GM23338 (cell line): ENCODE measurements around the gene LEP. TPM values are rescaled to one million over a fixed set of nuclear protein-coding genes. Genes with fewer than 3 reads are reported as not detected.

Experiments used
- ATAC-seq: fragments of 200-7000 bp; cut with Tn5 transposase; 3 replicates; pipeline ENCODE4 v1.9.1; 2020
- DNase-seq: peaks from one replicate; pipeline ENCODE4 v3.0.0-alpha.2; 2015; ENCODE audit warnings: low spot score
- H2AFZ ChIP-seq: fragments of 200-600 bp; sonication (generic); 2 replicates; pipeline ENCODE4 v1.8.0; 2016; ENCODE audit warnings: antibody characterized with exemption, mild to moderate bottlenecking, moderate library complexity
- H3F3A ChIP-seq: fragments of 200-600 bp; sonication (generic); replicated peaks from 2 replicates; pipeline ENCODE4 v1.8.0; 2017; ENCODE audit warnings: antibody characterized with exemption, mixed run types, low read depth
- H3K27ac ChIP-seq: fragments of 200-600 bp; sonication (generic); 2 replicates; pipeline ENCODE4 v1.6.1; 2016; ENCODE audit warnings: low read depth
- H3K27me3 ChIP-seq: fragments of 200-600 bp; sonication (generic); 2 replicates; pipeline ENCODE4 v1.8.0; 2016; ENCODE audit warnings: mild to moderate bottlenecking, mixed run types, moderate library complexity; ENCODE audit not compliant: insufficient read depth
- H3K36me3 ChIP-seq: fragments of 200-600 bp; sonication (generic); 2 replicates; pipeline ENCODE4 v1.8.0; 2016; ENCODE audit warnings: mild to moderate bottlenecking; ENCODE audit not compliant: insufficient read depth
- H3K4me1 ChIP-seq: fragments of 200-600 bp; sonication (generic); 2 replicates; pipeline ENCODE4 v1.8.0; 2016; ENCODE audit warnings: mild to moderate bottlenecking, moderate library complexity; ENCODE audit not compliant: insufficient read depth
- H3K4me2 ChIP-seq: fragments of 200-600 bp; sonication (generic); 2 replicates; pipeline ENCODE4 v1.7.1; 2017; ENCODE audit warnings: mixed run types
- H3K4me3 ChIP-seq: fragments of 200-600 bp; sonication (generic); 2 replicates; pipeline ENCODE4 v1.6.1; 2016; ENCODE audit warnings: mixed run types
- H3K79me2 ChIP-seq: fragments of 200-600 bp; sonication (generic); replicated peaks from 2 replicates; pipeline ENCODE4 v1.8.0; 2017; ENCODE audit warnings: mild to moderate bottlenecking; ENCODE audit not compliant: insufficient read depth
- H3K9me2 ChIP-seq: fragments of 200-600 bp; sonication (generic); 2 replicates; pipeline ENCODE4 v1.8.0; 2017; ENCODE audit not compliant: insufficient read depth
- H4K20me1 ChIP-seq: fragments of 200-600 bp; sonication (generic); replicated peaks from 2 replicates; pipeline ENCODE4 v1.8.0; 2017; ENCODE audit warnings: mild to moderate bottlenecking; ENCODE audit not compliant: insufficient read depth
- H3K27ac Mint-ChIP-seq: 2 replicates; pipeline ENCODE4 v1.8.0; 2020; ENCODE audit warnings: inconsistent platforms, mild to moderate bottlenecking, moderate library complexity, mixed read lengths
- H3K27me3 Mint-ChIP-seq: 3 replicates; pipeline ENCODE4 v1.8.0; 2022; ENCODE audit warnings: low read depth, mild to moderate bottlenecking, moderate library complexity, mixed read lengths, inconsistent platforms; ENCODE audit not compliant: insufficient read depth, poor library complexity
- H3K36me3 Mint-ChIP-seq: 3 replicates; pipeline ENCODE4 v1.8.0; 2021; ENCODE audit warnings: low read depth, mild to moderate bottlenecking, inconsistent platforms, moderate library complexity, mixed read lengths
- H3K4me1 Mint-ChIP-seq: 3 replicates; pipeline ENCODE4 v1.8.0; 2020; ENCODE audit warnings: mild to moderate bottlenecking, inconsistent platforms, mixed read lengths
- H3K4me3 Mint-ChIP-seq: 3 replicates; pipeline ENCODE4 v1.8.0; 2021; ENCODE audit warnings: moderate library complexity, mild to moderate bottlenecking, inconsistent platforms, mixed read lengths
- H3K9me3 Mint-ChIP-seq: 3 replicates; pipeline ENCODE4 v1.8.0; 2020; ENCODE audit warnings: moderate library complexity, mild to moderate bottlenecking, inconsistent platforms, mixed read lengths
- CREB1 ChIP-seq: fragments of 250-450 bp; sonication (Bioruptor Pico); IDR thresholded peaks from 2 replicates; pipeline ENCODE4 v1.5.0; 2020; ENCODE audit warnings: low read depth, mild to moderate bottlenecking, moderate library complexity
- CTCF ChIP-seq, 2 experiments: fragments of 200-600 bp in 1 of 2; sonication (generic) in 1 of 2; conservative IDR thresholded peaks; 2 replicates each; pipeline versions ENCODE4 v1.5.1 to v1.6.1; 2016 to 2017; ENCODE audit warnings: antibody characterized with exemption in 2 of 2, low read depth in 2 of 2, mild to moderate bottlenecking in 2 of 2, moderate library complexity in 1 of 2
- EZH2 ChIP-seq: fragments of 200-600 bp; sonication (generic); IDR thresholded peaks from one replicate; pipeline ENCODE4 v1.8.0; 2017; ENCODE audit warnings: antibody characterized with exemption, mild to moderate bottlenecking, low read depth; ENCODE audit not compliant: unreplicated experiment
- EZH2phosphoT487 ChIP-seq: fragments of 200-600 bp; sonication (generic); IDR thresholded peaks from one replicate; pipeline ENCODE4 v1.8.1; 2018; ENCODE audit warnings: antibody characterized with exemption; ENCODE audit not compliant: unreplicated experiment
- JUNB ChIP-seq: IDR thresholded peaks from one replicate; pipeline ENCODE4 v1.6.1; 2016; ENCODE audit warnings: antibody characterized with exemption; ENCODE audit not compliant: unreplicated experiment
- NANOG ChIP-seq: IDR thresholded peaks from 2 replicates; pipeline ENCODE4 v1.6.1; 2016; ENCODE audit warnings: antibody characterized with exemption, borderline replicate concordance
- POLR2AphosphoS5 ChIP-seq: IDR thresholded peaks from 2 replicates; pipeline ENCODE4 v1.6.1; 2016; ENCODE audit warnings: antibody characterized with exemption, low read depth
- REST ChIP-seq: IDR thresholded peaks from one replicate; pipeline ENCODE4 v1.6.1; 2018; ENCODE audit warnings: antibody characterized with exemption; ENCODE audit not compliant: unreplicated experiment
- STAT1 ChIP-seq: IDR thresholded peaks from one replicate; pipeline ENCODE4 v1.6.1; 2016; ENCODE audit warnings: antibody characterized with exemption; ENCODE audit not compliant: unreplicated experiment
- ZNF114 ChIP-seq: fragments of 250-450 bp; sonication (Bioruptor Pico); IDR thresholded peaks from 2 replicates; pipeline ENCODE4 v1.5.0; 2020; ENCODE audit warnings: mild to moderate bottlenecking, moderate library complexity
- ZNF331 ChIP-seq: fragments of 250-450 bp; sonication (Bioruptor Pico); IDR thresholded peaks from 2 replicates; pipeline ENCODE4 v1.5.0; 2020; ENCODE audit warnings: low read depth, mild to moderate bottlenecking, moderate library complexity
- polyA plus RNA-seq: library from polyadenylated mRNA; unstranded; fragments of >200 nt; fragmentation: Nextera tagmentation; extraction: Ambion mirVana; gene quantifications from 2 replicates; pipeline ENCODE4 v1.2.1, GENCODE V29; 2016
- total RNA-seq: library from RNA; depleted of rRNA; stranded (reverse); fragments of >200 nt; shearing (Covaris generic); gene quantifications from 2 replicates; pipeline ENCODE4 v1.2.3, GENCODE V29; 2014
- TF ChIP-seq, protein P1 (sequence below): IDR thresholded peaks from 2 replicates; pipeline ENCODE4 v1.6.1; 2016; ENCODE audit warnings: antibody characterized with exemption

LEP gene
- total and polyA plus RNA-seq, 2 experiments from 2014 or later = not detected

DNA sequence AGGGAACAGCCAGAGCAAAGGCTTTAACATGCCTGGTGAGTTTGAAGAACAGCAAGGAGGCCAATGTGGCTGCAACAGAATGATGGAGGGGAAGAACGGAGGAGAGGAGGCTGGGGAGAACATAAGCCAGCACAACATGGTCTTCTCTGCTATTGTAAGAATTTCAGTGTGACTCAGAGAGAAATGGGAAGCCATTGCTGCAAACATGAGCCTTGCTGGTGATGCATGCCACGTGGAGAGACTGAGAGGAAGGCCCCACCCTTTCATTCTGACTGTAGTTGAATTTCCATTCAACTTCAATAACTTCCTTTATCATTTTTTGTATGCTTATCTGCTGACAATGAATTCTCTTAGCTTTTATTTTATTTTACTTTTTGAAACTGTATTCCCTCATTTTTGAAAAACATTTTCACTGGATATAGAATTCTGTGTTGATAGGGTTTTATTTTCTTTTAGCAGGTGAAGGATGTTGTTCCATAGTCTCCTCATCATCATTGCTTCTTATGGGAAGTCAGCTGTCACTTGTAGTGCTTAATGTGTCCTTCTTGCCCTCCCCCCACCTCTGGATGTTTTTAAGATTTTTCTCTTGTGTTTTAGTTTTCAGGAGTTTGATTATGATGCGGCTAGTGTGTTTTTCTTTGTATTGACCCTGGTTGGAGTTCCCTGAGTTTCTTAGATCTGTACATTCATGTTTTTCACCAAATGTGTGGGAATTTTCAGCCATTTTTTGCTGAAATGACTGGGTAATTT lies 46.4 kb upstream of the LEP start:
- TF ChIP-seq ZNF331 (CRISPR knock-in tag) (no peak), ZNF114 (CRISPR knock-in tag) (no peak), EZH2 (no peak), CREB1 (CRISPR knock-in tag) (peak; percentile 70)
- Mint-ChIP-seq H3K27me3 (peaks cover 5% of the 10 kb centered on the region), H3K36me3 (peaks cover 12% of the 10 kb centered on the region), H3K4me1 (peaks cover 19% of the 10 kb centered on the region), H3K9me3 (peaks cover 24% of the 10 kb centered on the region), H3K4me3 (no peak overlapping the region), H3K27ac (no peak overlapping the region)
- Histone ChIP-seq H3F3A (no peaks in the 10 kb centered on the region), H3K4me2 (no peak overlapping the region), H3K4me1 (peaks cover 18% of the 10 kb centered on the region), H3K27ac (no peak overlapping the region), H4K20me1 (no peaks in the 10 kb centered on the region), H3K4me3 (no peak overlapping the region), H3K36me3 (no peaks in the 10 kb centered on the region), H3K79me2 (no peaks in the 10 kb centered on the region), H3K27me3 (peaks cover 15% of the 10 kb centered on the region; the same call in 1 of the 2 replicates), H2AFZ (no peak overlapping the region), H3K9me2 (0 out of 2 replicates have a peak, but pooled peaks cover 7% of the 10 kb centered on the region)
- ATAC-seq = no peak
- DNase-seq = no peak

DNA sequence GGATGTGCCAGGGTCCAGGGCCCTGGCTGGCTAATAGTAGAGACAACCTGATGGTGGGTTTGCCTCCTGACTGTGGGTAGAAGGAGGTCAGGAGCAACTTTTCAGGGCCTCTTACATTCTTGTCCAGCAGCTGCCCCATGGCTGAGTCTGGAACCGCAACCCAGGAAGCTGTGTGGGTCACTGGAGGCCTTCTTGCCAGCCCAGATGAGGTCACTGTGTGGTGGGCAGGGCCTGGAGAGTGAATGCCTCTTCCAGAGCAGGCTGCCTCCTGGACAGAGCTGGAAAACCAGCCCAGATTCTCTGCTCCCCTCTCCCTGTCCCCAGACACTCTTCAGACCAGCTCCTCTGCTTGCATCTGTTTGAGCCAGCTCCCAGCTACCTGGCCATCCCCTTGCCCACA lies 43.5 kb upstream of the LEP start:
- Histone ChIP-seq H2AFZ (no peak overlapping the region), H3K27ac (no peak overlapping the region), H3F3A (0 out of 2 replicates have a peak, but pooled peaks cover 3% of the 10 kb centered on the region), H3K36me3 (no peaks in the 10 kb centered on the region), H3K27me3 (peaks cover 34% of the 10 kb centered on the region), H3K4me2 (no peak overlapping the region), H3K79me2 (no peaks in the 10 kb centered on the region), H3K4me1 (peaks cover 14% of the 10 kb centered on the region), H3K9me2 (0 out of 2 replicates have a peak, but pooled peaks cover 4% of the 10 kb centered on the region), H4K20me1 (no peaks in the 10 kb centered on the region), H3K4me3 (no peak overlapping the region)
- peaks cover 26% of the 10 kb centered on the region for H3K27me3 Mint-ChIP-seq
- no peak for DNase-seq
- H3K27ac Mint-ChIP-seq = no peak overlapping the region
- H3K4me3 Mint-ChIP-seq = no peak overlapping the region
- peaks cover 24% of the 10 kb centered on the region for H3K9me3 Mint-ChIP-seq
- H3K36me3 Mint-ChIP-seq = peaks cover 12% of the 10 kb centered on the region
- peaks cover 18% of the 10 kb centered on the region for H3K4me1 Mint-ChIP-seq
- ATAC-seq = no peak
- no peak for TF ChIP-seq NANOG
- TF ChIP-seq EZH2 = no peak
- no peak for TF ChIP-seq REST
- TF ChIP-seq ZNF114 (CRISPR knock-in tag) = no peak
- TF ChIP-seq JUNB = no peak
- TF ChIP-seq CTCF (conservative IDR thresholded peaks at IDR 0.05; ENCODE audit: low read depth in 2 of 2) = no peak
- TF ChIP-seq EZH2phosphoT487 = no peak
- no peak for TF ChIP-seq CREB1 (CRISPR knock-in tag)
- TF ChIP-seq ZNF331 (CRISPR knock-in tag) = no peak
- TF ChIP-seq, protein P1, sequence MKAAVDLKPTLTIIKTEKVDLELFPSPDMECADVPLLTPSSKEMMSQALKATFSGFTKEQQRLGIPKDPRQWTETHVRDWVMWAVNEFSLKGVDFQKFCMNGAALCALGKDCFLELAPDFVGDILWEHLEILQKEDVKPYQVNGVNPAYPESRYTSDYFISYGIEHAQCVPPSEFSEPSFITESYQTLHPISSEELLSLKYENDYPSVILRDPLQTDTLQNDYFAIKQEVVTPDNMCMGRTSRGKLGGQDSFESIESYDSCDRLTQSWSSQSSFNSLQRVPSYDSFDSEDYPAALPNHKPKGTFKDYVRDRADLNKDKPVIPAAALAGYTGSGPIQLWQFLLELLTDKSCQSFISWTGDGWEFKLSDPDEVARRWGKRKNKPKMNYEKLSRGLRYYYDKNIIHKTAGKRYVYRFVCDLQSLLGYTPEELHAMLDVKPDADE = no peak
- TF ChIP-seq POLR2AphosphoS5 = no peak
- no peak for TF ChIP-seq STAT1
